Ureter (tissue), 1 donor: ENCODE results near the gene SLCO4C1. TPM values are rescaled to one million over a fixed set of nuclear protein-coding genes. Genes with fewer than 3 reads are reported as not detected.

Experiments
- DNase-seq: peaks from one replicate; pipeline ENCODE4 v3.0.0-alpha.2; 2020; ENCODE audit warnings: low spot score
- total RNA-seq: library from RNA; stranded (reverse); gene quantifications from one replicate; pipeline ENCODE4 v1.2.4, GENCODE V29; 2023
- donor health status: DM: yes; HTN: yes; CAD: no.

The SLCO4C1 gene
- total RNA-seq, 1 donor from 2014 or later, result 1.2 TPM

GRCh38 chr5:102270036-102270435, 26.0 kb downstream of the SLCO4C1 start:
- DNase-seq, result no peak

DNA sequence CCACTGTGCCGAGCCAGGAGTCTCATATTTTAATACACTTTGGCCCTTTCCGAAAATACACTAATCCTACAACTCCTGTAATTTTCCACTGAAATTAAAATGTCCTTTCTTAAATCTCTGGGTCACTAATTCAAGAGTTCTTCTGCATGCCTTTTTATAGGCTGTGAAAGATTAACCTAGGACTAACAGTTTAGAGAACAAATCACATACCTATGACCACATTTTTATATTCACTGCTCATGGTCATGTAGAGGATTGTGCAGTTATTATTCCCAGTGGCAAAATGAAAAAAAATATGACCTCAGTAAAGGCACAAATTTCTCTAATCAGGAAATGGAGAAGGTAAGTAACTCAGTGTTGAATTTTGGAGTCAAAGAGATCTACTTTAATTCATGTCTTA, 33.4 kb downstream of the SLCO4C1 start:
- DNase-seq, result no peak

DNA sequence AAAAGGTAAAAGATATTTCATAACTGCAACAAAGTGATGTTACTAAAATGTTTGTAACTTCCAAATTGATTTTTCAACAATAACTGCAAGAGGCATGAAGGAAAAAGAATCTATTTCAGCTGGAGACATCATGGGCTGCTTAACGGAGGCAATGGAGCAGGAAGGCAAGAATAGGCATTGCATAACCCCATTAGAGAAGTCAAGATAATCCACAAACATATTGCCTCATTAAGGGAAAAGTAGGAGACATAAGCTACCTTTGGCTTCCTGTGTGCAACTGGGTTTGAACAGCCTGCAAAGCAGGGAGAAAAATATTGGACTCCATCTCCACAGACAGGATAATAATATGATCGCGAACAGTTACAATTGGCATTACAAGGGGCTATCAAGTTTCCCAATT, 46.7 kb downstream of the SLCO4C1 start:
- DNase-seq, result no peak

DNA sequence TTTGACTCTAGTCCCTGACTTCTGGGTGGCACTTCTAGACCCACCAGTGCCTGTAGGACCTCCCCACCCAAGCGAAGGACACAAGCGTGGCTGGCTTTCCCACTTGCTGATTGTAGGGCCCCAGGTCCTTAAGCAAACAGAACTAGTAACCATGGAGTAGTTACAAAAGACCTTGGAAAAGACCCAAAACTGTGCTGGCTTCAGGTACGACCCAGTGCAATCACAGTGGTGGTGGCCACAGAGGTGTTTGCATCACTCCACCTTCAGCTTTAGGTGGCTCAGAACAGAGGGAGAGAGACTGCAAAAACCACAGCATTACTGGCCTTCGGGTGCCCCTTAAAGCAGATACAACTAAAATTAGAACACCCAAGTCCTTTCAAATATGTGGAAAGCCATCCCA, 52.9 kb downstream of the SLCO4C1 start:
- DNase-seq, result no peak

DNA sequence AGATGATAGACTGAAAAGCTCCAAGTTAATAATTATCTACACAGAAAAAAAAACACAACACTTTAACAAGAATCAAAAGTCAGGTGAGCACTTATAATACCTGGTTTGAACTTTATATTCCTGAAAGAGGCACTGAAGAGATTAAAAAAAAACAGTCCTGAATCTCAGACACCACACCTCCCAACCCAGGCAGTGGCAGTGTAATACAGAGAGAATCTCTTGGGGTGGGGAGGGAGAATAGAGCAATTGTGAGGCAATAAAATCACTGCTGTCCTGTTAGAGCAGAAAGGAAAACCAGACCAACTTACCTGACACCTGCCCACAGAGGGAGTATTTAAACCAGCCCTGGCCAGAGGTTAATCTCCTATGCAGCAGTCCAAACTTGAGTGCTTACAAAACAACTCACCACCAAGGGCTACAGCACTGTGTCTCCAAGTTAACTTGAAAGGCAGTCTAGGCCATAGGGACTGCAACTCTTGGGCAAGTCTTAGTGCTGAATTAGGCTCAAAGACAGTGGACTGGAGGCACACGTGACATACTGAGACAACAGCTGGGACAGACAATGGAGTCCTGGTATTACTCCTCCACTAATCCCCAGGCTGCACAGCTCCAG, 54.2 kb downstream of the SLCO4C1 start:
- no peak for DNase-seq

DNA sequence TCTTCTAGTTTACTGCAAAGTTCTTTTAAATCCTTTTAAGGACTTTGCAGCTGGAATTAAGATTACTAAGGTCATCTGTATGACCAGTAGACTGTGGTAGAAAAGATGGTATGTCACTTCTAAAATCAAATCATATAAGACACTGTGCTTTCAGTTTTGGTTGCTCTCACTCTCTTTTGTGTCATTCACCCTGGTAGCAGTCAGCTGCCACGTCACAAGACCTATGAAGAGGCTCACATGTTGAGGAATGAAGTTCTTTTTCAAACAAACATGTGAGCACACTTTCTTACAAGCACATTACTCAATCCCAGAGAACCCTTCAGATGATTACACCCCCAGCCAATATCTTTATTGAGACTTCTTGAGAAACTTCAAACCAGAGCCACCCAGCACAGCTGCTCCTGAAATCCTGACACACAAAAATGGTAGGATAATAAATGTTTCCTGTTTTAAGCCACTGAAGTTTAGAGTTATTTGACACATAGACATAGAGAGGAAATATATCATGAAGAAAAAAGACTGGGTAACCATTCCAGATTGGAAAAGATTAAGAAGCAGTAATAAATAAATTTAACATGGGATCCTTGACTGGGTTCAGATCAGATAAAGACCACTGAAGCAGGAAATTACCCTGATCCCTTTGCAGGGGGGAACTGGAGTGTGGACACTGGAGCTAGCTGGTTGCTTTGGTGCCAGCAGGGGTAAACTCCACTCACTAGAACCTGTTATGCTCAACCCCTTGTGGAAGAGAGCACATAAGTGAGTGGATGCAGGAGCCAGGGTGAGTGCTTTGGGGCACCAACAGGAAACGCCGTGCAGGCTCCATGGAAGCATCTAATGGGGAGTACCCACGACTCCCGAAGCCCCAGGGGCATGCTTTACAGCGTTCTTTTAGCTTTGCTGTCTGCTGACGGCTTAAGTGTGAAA, 64.1 kb downstream of the SLCO4C1 start:
- DNase-seq, result no peak

GRCh38 chr5:102229685-102230084, 66.4 kb downstream of the SLCO4C1 start:
- DNase-seq, result no peak

- DNase-seq, result no peak
Measured at GRCh38 chr5:102226321-102226720, 69.8 kb downstream of the SLCO4C1 start.

DNA sequence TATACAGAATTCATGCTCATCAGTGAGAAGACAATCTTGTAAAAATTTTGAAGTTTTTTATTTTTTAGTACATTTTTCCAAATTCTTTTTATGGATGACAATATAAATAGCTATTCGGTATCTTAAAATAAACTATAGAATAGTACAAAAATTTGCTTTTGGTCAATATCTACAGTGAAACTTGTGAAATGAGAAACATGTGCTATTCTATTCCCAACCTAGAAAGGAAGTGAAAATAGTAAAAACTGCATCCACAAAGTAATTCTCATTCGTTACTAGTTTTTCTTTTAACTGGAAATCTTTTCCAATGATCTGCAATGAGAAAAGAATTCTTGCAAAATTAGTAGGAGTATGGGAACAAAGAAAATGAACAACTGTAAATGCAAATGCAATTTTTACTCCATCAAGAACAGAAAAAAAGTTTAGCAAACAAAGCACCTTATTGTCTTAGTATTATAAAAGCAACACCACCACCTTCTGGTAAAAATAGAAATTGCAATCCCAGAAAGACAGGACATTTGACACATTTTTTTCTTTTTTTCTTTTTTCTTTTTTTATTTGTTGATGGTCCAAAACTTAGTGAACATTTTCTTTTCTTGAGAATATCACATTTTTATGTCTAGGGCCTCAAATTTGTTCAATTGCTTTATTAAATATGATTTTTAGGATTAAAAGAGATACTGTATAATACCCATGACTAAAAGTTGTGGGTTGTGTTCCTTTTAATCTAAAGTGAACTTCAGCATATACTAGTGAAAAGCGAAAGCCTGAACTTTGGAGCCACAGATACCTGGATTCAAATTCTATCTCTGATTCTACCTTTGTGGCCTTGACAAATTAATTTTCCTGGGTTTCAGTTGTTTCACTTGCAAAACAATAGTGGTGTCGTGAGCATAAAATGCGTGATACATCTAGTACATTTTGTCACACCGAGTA, 72.3 kb downstream of the SLCO4C1 start:
- no peak for DNase-seq

DNA sequence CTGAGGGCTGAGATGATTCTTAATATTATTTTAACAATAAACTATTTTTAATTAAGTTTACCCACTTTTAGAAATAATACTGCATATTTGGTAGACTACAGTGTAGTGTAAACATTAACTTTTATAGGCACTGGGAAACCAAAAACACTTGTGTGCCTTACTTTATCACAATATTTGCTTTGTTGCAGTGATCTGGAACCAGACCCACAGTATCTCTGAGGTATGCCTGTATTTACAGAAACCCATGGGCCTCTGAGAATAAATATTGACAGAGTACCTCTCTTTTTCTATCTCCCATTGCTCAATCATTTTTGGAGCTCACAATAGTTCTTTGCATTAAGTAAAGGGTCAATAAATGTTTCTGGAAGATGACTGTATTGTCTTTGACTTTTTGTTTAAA, 73.3 kb downstream of the SLCO4C1 start:
- no peak for DNase-seq

GRCh38 chr5:102221949-102222348, 74.1 kb downstream of the SLCO4C1 start:
- DNase-seq, result no peak

- no peak for DNase-seq
Measured at GRCh38 chr5:102218159-102218558, 77.9 kb downstream of the SLCO4C1 start.

DNA sequence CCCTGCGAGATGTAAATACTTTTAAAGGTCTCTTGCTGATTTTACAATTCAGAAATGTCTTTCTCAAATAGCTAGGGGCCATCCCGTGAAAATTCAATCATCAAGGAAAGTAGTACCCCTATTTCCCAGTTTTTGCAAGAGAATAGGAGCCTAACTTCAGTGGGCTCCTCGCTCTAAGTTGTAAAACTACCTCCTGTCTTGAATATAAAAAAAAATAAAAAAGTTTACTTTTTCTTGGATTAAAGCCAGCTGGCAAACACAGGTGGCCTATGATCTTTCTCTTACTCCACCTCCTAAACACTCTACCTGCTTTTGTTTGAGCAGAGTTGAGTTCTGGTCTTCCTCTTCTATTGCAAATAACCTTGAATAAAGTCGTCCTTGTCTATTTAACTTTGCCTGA, 79.4 kb downstream of the SLCO4C1 start:
- DNase-seq, result no peak

GRCh38 chr5:102211165-102211564, 84.9 kb downstream of the SLCO4C1 start:
- no peak for DNase-seq

- DNase-seq, result no peak
Measured at GRCh38 chr5:102200861-102201260, 95.2 kb downstream of the SLCO4C1 start.

DNA sequence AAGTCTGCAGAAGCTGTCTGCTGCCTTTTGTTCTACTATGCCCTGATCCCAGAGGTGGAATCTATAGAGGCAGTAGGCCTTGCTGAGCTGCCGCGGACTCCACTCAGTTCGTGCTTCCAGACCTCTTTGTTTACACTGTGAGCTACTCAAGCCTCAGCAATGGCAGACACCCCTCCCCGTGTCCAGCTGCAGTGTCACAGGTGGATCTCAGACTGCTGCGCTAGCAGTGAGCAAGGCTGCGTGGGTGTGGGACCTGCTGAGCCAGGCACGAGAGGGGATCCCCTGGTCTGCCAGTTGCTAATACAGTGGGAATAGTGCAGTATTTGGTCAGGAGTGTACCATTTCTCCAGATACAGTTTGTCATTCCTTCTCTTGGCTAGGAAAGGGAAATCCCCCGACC, 99.6 kb downstream of the SLCO4C1 start:
- no peak for DNase-seq

Other genes starting within 250 kb of the SLCO4C1 start
- gene SLCO6A1, start 202.7 kb upstream of the SLCO4C1 start, total RNA-seq, result not detected